NB4 (cell line): ENCODE measurements around the gene ZFP2.

Experiments used
- CTCF ChIP-seq: IDR thresholded peaks from one replicate; pipeline ENCODE4 v1.5.1; 2012; ENCODE audit warnings: low read depth, low read length
- MAX ChIP-seq: IDR thresholded peaks from 2 replicates; pipeline ENCODE4 v1.6.1; 2011; ENCODE audit warnings: low read depth, low read length
- POLR2A ChIP-seq: IDR thresholded peaks from 2 replicates; pipeline ENCODE4 v1.6.1; 2011; ENCODE audit warnings: mild to moderate bottlenecking; ENCODE audit not compliant: insufficient read length; ENCODE audit errors: extremely low read depth

GRCh38 chr5:178869577-178869976 lies 26.1 kb upstream of the ZFP2 start:
- TF ChIP-seq CTCF (no peak), POLR2A (no peak), MAX (no peak)
